EH (cell line): Measurements from ENCODE around the gene C1QTNF5.

Experiments
- DNase-seq: peaks from one replicate; pipeline ENCODE4 v3.0.0-alpha.2; 2015; ENCODE audit warnings: low read depth

Gene C1QTNF5

GRCh38 chr11:119290894-119291497, 49.7 kb downstream of the C1QTNF5 start:
- DNase-seq: no peak
